Hepatocyte (in vitro differentiated cells): ENCODE measurements around the gene TNNI3K. TPM values are rescaled to one million over a fixed set of nuclear protein-coding genes. Genes with fewer than 3 reads are reported as not detected.

Experiments used
- DNase-seq: peaks from one replicate; pipeline ENCODE4 v3.0.0-alpha.2; 2016; ENCODE audit warnings: low spot score
- H2AFZ ChIP-seq: fragments of 200-600 bp; sonication (generic); 2 replicates; pipeline ENCODE4 v1.6.0; 2016; ENCODE audit warnings: antibody characterized with exemption, mild to moderate bottlenecking
- H3K27ac ChIP-seq: fragments of 200-600 bp; sonication (generic); 2 replicates; pipeline ENCODE4 v1.5.1; 2016; ENCODE audit warnings: mild to moderate bottlenecking
- H3K27me3 ChIP-seq: fragments of 200-600 bp; sonication (generic); 2 replicates; pipeline ENCODE4 v1.6.1; 2016
- H3K36me3 ChIP-seq: fragments of 200-600 bp; sonication (generic); replicated peaks from 2 replicates; pipeline ENCODE4 v1.5.1; 2016; ENCODE audit warnings: low read depth; ENCODE audit not compliant: insufficient read depth
- H3K4me1 ChIP-seq: fragments of 200-600 bp; sonication (generic); 2 replicates; pipeline ENCODE4 v1.5.1; 2016; ENCODE audit warnings: mild to moderate bottlenecking, moderate library complexity; ENCODE audit not compliant: insufficient read depth
- H3K4me2 ChIP-seq: fragments of 200-600 bp; sonication (generic); 2 replicates; pipeline ENCODE4 v1.6.0; 2016
- H3K4me3 ChIP-seq: fragments of 200-600 bp; sonication (generic); 2 replicates; pipeline ENCODE4 v1.5.1; 2016; ENCODE audit warnings: mild to moderate bottlenecking
- H3K79me2 ChIP-seq: fragments of 200-600 bp; sonication (generic); 2 replicates; pipeline ENCODE4 v1.6.0; 2017; ENCODE audit warnings: mild to moderate bottlenecking
- H3K9me2 ChIP-seq: fragments of 200-600 bp; sonication (generic); replicated peaks from 2 replicates; pipeline ENCODE4 v1.6.0; 2017; ENCODE audit warnings: mild to moderate bottlenecking; ENCODE audit not compliant: insufficient read depth
- H3K9me3 ChIP-seq: fragments of 200-600 bp; sonication (generic); 2 replicates; pipeline ENCODE4 v1.5.1; 2016; ENCODE audit warnings: low read depth, mild to moderate bottlenecking
- H4K20me1 ChIP-seq: fragments of 200-600 bp; sonication (generic); 2 replicates; pipeline ENCODE4 v1.6.0; 2016; ENCODE audit warnings: mild to moderate bottlenecking; ENCODE audit not compliant: insufficient read depth, poor library complexity, severe bottlenecking
- CTCF ChIP-seq: fragments of 200-600 bp; sonication (generic); IDR thresholded peaks from 2 replicates; pipeline ENCODE4 v1.5.1; 2016; ENCODE audit warnings: antibody characterized with exemption, mild to moderate bottlenecking; ENCODE audit not compliant: poor library complexity
- EZH2 ChIP-seq: fragments of 200-600 bp; sonication (generic); IDR thresholded peaks from 2 replicates; pipeline ENCODE4 v1.6.1; 2016; ENCODE audit warnings: antibody characterized with exemption, mild to moderate bottlenecking, borderline replicate concordance
- EZH2phosphoT487 ChIP-seq: fragments of 200-600 bp; sonication (generic); IDR thresholded peaks from one replicate; pipeline ENCODE4 v1.6.1; 2018; ENCODE audit warnings: antibody characterized with exemption, mild to moderate bottlenecking, low read depth, moderate library complexity; ENCODE audit not compliant: unreplicated experiment, severe bottlenecking
- WGBS: methylation state at CpG from one replicate; pipeline ENCODE4 v1.1.6; 2016; ENCODE audit warnings: low lambda C conversion rate; ENCODE audit errors: missing lambda C conversion rate; 5-methylcytosine and 5-hydroxymethylcytosine counted together
- polyA plus RNA-seq: library from polyadenylated mRNA; unstranded; fragments of >200 nt; fragmentation: Nextera tagmentation; extraction: Ambion mirVana; gene quantifications from 2 replicates; pipeline ENCODE4 v1.2.1, GENCODE V29; 2016
- total RNA-seq: library from RNA; depleted of rRNA; stranded (reverse); fragments of >200 nt; gene quantifications from 2 replicates; pipeline ENCODE4 v1.2.3, GENCODE V29; 2014

Gene TNNI3K
- total and polyA plus RNA-seq, 2 experiments from 2014 or later = not detected

GRCh38 chr1:74526708-74527107 lies 291.5 kb downstream of the TNNI3K start:
- 10% methylated on average over 2 of the region's 2 CpGs for WGBS
- peak overlapping the region; percentile 53 for H3K4me2 ChIP-seq
- TF ChIP-seq EZH2phosphoT487 (no peak), CTCF (no peak), EZH2 (no peak)
- no peaks in the 10 kb centered on the region for H3K4me1 ChIP-seq
- H3K79me2 ChIP-seq = no peaks in the 10 kb centered on the region
- H3K27ac ChIP-seq = peak overlapping the region; percentile 27
- no peaks in the 10 kb centered on the region for H4K20me1 ChIP-seq
- no peaks in the 10 kb centered on the region for H3K9me3 ChIP-seq
- H3K9me2 ChIP-seq = no peaks in the 10 kb centered on the region
- no peak overlapping the region for H3K4me3 ChIP-seq
- no peak overlapping the region for H2AFZ ChIP-seq
- no peaks in the 10 kb centered on the region for H3K27me3 ChIP-seq
- no peaks in the 10 kb centered on the region for H3K36me3 ChIP-seq
- no peak for DNase-seq

DNA sequence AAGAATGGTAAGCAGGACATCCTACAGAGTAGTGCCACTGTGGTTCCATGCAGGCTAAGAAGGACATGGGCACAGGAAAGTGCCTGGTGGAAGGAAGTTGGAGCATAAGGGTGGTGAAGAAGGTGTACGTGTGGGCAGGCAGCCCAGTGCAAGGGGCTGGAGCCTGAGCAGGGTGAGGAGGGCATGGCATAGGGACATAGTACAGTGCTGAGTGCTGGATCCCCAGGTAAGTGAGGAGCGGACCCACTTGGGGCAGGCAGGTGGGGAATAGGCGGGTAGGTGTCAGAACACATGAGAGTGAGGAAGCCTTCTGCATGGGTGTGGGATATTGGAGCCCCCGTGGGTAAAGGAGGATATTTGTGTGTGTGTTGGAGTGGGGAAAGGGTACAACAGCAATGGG lies 292.9 kb downstream of the TNNI3K start:
- no peaks in the 10 kb centered on the region for H3K4me1 ChIP-seq
- 97% methylated on average over 4 of the region's 4 CpGs for WGBS
- H3K27ac ChIP-seq = no peak overlapping the region
- H3K9me2 ChIP-seq = no peaks in the 10 kb centered on the region
- H3K79me2 ChIP-seq = no peaks in the 10 kb centered on the region
- no peaks in the 10 kb centered on the region for H3K36me3 ChIP-seq
- no peak overlapping the region for H3K4me2 ChIP-seq
- H4K20me1 ChIP-seq = no peaks in the 10 kb centered on the region
- H3K4me3 ChIP-seq = no peak overlapping the region
- DNase-seq = no peak
- H3K27me3 ChIP-seq = no peaks in the 10 kb centered on the region
- TF ChIP-seq EZH2 = no peak
- TF ChIP-seq EZH2phosphoT487 = no peak
- no peak for TF ChIP-seq CTCF
- no peaks in the 10 kb centered on the region for H3K9me3 ChIP-seq
- H2AFZ ChIP-seq = no peak overlapping the region

DNA sequence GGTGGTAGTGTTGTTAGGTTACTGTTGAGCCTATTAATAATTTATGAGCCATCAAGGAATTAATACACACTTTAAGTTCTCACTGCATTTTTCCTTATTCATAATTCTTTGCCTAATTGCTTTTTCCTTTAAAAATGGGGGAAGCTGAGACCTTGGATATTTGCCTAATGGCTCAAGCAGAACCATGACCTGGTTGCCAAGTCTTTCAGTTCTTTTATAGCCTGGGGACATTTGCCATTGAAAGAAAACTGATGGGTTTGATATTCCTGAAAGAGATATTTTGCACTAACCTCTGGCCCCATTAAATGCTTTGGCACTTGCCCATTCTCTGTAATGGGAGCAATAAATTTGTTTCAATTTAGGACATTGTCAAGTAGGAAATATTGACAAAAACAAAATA lies 295.7 kb downstream of the TNNI3K start:
- TF ChIP-seq EZH2 (no peak), CTCF (no peak), EZH2phosphoT487 (no peak)

GRCh38 chr1:74531796-74532195 lies 296.6 kb downstream of the TNNI3K start:
- no peaks in the 10 kb centered on the region for H3K9me2 ChIP-seq
- no peak for DNase-seq
- no peaks in the 10 kb centered on the region for H3K36me3 ChIP-seq
- no peak overlapping the region for H2AFZ ChIP-seq
- no peaks in the 10 kb centered on the region for H3K79me2 ChIP-seq
- no peak overlapping the region for H3K27ac ChIP-seq
- no peaks in the 10 kb centered on the region for H3K4me1 ChIP-seq
- H4K20me1 ChIP-seq = no peaks in the 10 kb centered on the region
- no peaks in the 10 kb centered on the region for H3K9me3 ChIP-seq
- 63% methylated on average over 1 of the region's 1 CpG for WGBS
- TF ChIP-seq EZH2phosphoT487 = no peak
- TF ChIP-seq EZH2 = no peak
- no peak for TF ChIP-seq CTCF
- H3K4me3 ChIP-seq = no peak overlapping the region
- no peak overlapping the region for H3K4me2 ChIP-seq
- H3K27me3 ChIP-seq = no peaks in the 10 kb centered on the region

More for the DNA sequence above, 295.7 kb downstream of the TNNI3K start:
- Histone ChIP-seq H3K9me3 (no peaks in the 10 kb centered on the region), H3K4me2 (no peak overlapping the region), H3K4me3 (no peak overlapping the region), H3K27ac (no peak overlapping the region), H3K36me3 (no peaks in the 10 kb centered on the region), H3K9me2 (no peaks in the 10 kb centered on the region), H3K4me1 (no peaks in the 10 kb centered on the region), H4K20me1 (no peaks in the 10 kb centered on the region), H3K79me2 (no peaks in the 10 kb centered on the region), H2AFZ (no peak overlapping the region), H3K27me3 (no peaks in the 10 kb centered on the region)
- no peak for DNase-seq
